ENCODE data around the gene KCNQ5.

- TF ChIP-seq POLR2AphosphoS5 (IDR thresholded peaks at IDR 0.05; ENCODE audit: low read length): no peak
- TF ChIP-seq PAX5 (IDR thresholded peaks at IDR 0.05; ENCODE audit: borderline replicate concordance, low read depth, low read length): no peak
- no peak for TF ChIP-seq EZH2 (IDR thresholded peaks at IDR 0.05; ENCODE audit: borderline replicate concordance, control insufficient read depth, low read depth, low read length)
- TF ChIP-seq JUND (IDR thresholded peaks at IDR 0.05; ENCODE audit: low read depth, low read length): no peak
- TF ChIP-seq BCL3 (IDR thresholded peaks at IDR 0.05; ENCODE audit: borderline replicate concordance, insufficient read depth, low read depth, low read length, poor library complexity, severe bottlenecking): no peak
- TF ChIP-seq EP300 (IDR thresholded peaks at IDR 0.05; ENCODE audit: borderline replicate concordance in 1 of 2, control insufficient read depth in 1 of 2, low read depth in 2 of 2, low read length in 2 of 2): no peak
Observed at GRCh38 chr6:73157870-73158269, 536.0 kb downstream of the KCNQ5 start.

Measured in GM12878 (cell line).